Stromal cell of bone marrow (primary cell): ENCODE results near the gene PRDX5.

Source experiments
- DNase-seq: peaks from one replicate; pipeline ENCODE4 v3.0.0-alpha.2; 2012; ENCODE audit warnings: low read depth

PRDX5 gene

GRCh38 chr11:64324692-64325469 is 7.0 kb downstream of the PRDX5 start:
- DNase-seq, result no peak

- DNase-seq, result no peak
These were observed 9.5 kb downstream of the PRDX5 start for GRCh38 chr11:64327375-64327774.

- no peak for DNase-seq
These were observed 10.1 kb downstream of the PRDX5 start for GRCh38 chr11:64327993-64328392.

GRCh38 chr11:64330888-64331287 is 13.0 kb downstream of the PRDX5 start:
- DNase-seq, result no peak

GRCh38 chr11:64331569-64332371 is 13.8 kb downstream of the PRDX5 start:
- DNase-seq, result peak; percentile 91

GRCh38 chr11:64333556-64333955 is 15.6 kb downstream of the PRDX5 start:
- no peak for DNase-seq

- no peak for DNase-seq
These were observed 17.1 kb downstream of the PRDX5 start for GRCh38 chr11:64334764-64335735.

GRCh38 chr11:64337538-64338249 is 19.8 kb downstream of the PRDX5 start:
- DNase-seq, result no peak

- no peak for DNase-seq
These were observed 20.8 kb downstream of the PRDX5 start for GRCh38 chr11:64338716-64339115.

- DNase-seq, result no peak
These were observed 21.4 kb downstream of the PRDX5 start for GRCh38 chr11:64339286-64339685.

GRCh38 chr11:64339754-64340408 is 22.0 kb downstream of the PRDX5 start, which contains the start of gene CCDC88B:
Gene CCDC88B (plus strand): TSS chr11:64340204. CDS start chr11:64340267, 63 bp downstream.
- DNase-seq, result no peak

GRCh38 chr11:64340671-64341335 is 22.9 kb downstream of the PRDX5 start:
- no peak for DNase-seq

GRCh38 chr11:64341429-64341828 is 23.5 kb downstream of the PRDX5 start:
- no peak for DNase-seq

- DNase-seq, result peak; percentile 67
These were observed 24.2 kb downstream of the PRDX5 start for GRCh38 chr11:64341851-64342791.

- no peak for DNase-seq
These were observed 25.2 kb downstream of the PRDX5 start for GRCh38 chr11:64342869-64343745.

GRCh38 chr11:64343767-64344559 is 26.0 kb downstream of the PRDX5 start:
- DNase-seq, result no peak

GRCh38 chr11:64344787-64345186 is 26.9 kb downstream of the PRDX5 start:
- no peak for DNase-seq
